HepG2 (cell line): ENCODE data around the gene SMAP2. TPM values are rescaled to one million over a fixed set of nuclear protein-coding genes. Genes with fewer than 3 reads are reported as not detected.

Source experiments
- BORCS8-MEF2B ChIP-seq: sonication (generic); formaldehyde crosslinking; IDR thresholded peaks from 2 replicates; pipeline ENCODE4 v1.8.0; 2022; ENCODE audit warnings: mild to moderate bottlenecking, missing genetic modification reagents
- CREB3 ChIP-seq: sonication (generic); formaldehyde crosslinking; IDR thresholded peaks from 2 replicates; pipeline ENCODE4 v1.5.0; 2020; ENCODE audit warnings: missing genetic modification reagents
- ESRRA ChIP-seq: sonication (generic); formaldehyde crosslinking; IDR thresholded peaks from 2 replicates; pipeline ENCODE4 v1.5.1; 2020; ENCODE audit warnings: mild to moderate bottlenecking, low read depth, missing genetic modification reagents
- FIP1L1 ChIP-seq: fragments of 200-400 bp; formaldehyde crosslinking; IDR thresholded peaks from 2 replicates; pipeline ENCODE4 v1.6.1; 2018; ENCODE audit warnings: low read depth, mild to moderate bottlenecking, low read length, moderate library complexity, borderline replicate concordance; ENCODE audit not compliant: insufficient read depth
- FOXK2 ChIP-seq: fragments of 450-650 bp; IDR thresholded peaks from 2 replicates; pipeline ENCODE4 v1.6.1; 2016
- GLMP ChIP-seq: sonication (generic); formaldehyde crosslinking; IDR thresholded peaks from 2 replicates; pipeline ENCODE4 v1.9.0; 2021; ENCODE audit warnings: missing genetic modification reagents, mild to moderate bottlenecking, borderline replicate concordance
- KLF13 ChIP-seq: sonication (generic); formaldehyde crosslinking; IDR thresholded peaks from 2 replicates; pipeline ENCODE4 v1.4.0; 2020; ENCODE audit warnings: mild to moderate bottlenecking, missing genetic modification reagents
- KLF16 ChIP-seq, 2 experiments: sonication (generic) in 1 of 2; formaldehyde crosslinking in 1 of 2; IDR thresholded peaks; 2 replicates each; pipeline versions ENCODE4 v1.6.1 to v1.8.0; 2016 to 2023; ENCODE audit warnings: missing genetic modification reagents in 2 of 2, missing compliant biosample characterization in 1 of 2
- NFE2L2 ChIP-seq: fragments of 150-350 bp; IDR thresholded peaks from 2 replicates; pipeline ENCODE4 v1.6.1; 2014; ENCODE audit warnings: low read length
- NR1H2 ChIP-seq: sonication (generic); formaldehyde crosslinking; IDR thresholded peaks from 2 replicates; pipeline ENCODE4 v1.8.1; 2022; ENCODE audit warnings: low read depth, missing genetic modification reagents, borderline replicate concordance
- PHF21A ChIP-seq: sonication (generic); formaldehyde crosslinking; IDR thresholded peaks from 2 replicates; pipeline ENCODE4 v1.5.0; 2020; ENCODE audit warnings: mild to moderate bottlenecking, missing genetic modification reagents
- SNAI1 ChIP-seq: sonication (generic); formaldehyde crosslinking; IDR thresholded peaks from 2 replicates; pipeline ENCODE4 v1.5.0; 2020; ENCODE audit warnings: mild to moderate bottlenecking, missing genetic modification reagents, borderline replicate concordance
- SNRNP70 ChIP-seq: fragments of 200-400 bp; formaldehyde crosslinking; IDR thresholded peaks from 2 replicates; pipeline ENCODE4 v1.6.1; 2017; ENCODE audit warnings: mild to moderate bottlenecking, low read depth, low read length, moderate library complexity
- SP1 ChIP-seq, 2 experiments: fragments of 450-650 bp in 1 of 2; sonication (generic) in 1 of 2; formaldehyde crosslinking in 1 of 2; IDR thresholded peaks; 2 replicates each; pipeline versions ENCODE4 v1.4.0 to v1.6.1; 2016 to 2020; ENCODE audit warnings: missing genetic modification reagents in 1 of 2
- THAP7 ChIP-seq: sonication (generic); formaldehyde crosslinking; IDR thresholded peaks from 2 replicates; pipeline ENCODE4 v1.8.1; 2023; ENCODE audit warnings: mild to moderate bottlenecking, missing genetic modification reagents
- ZNF124 ChIP-seq: sonication (generic); formaldehyde crosslinking; IDR thresholded peaks from 2 replicates; pipeline ENCODE4 v1.4.0; 2020; ENCODE audit warnings: missing genetic modification reagents
- ZNF503 ChIP-seq: sonication (generic); formaldehyde crosslinking; IDR thresholded peaks from 2 replicates; pipeline ENCODE4 v1.4.0; 2020; ENCODE audit warnings: missing genetic modification reagents
- ZNF543 ChIP-seq: sonication (generic); formaldehyde crosslinking; IDR thresholded peaks from 2 replicates; pipeline ENCODE4 v1.4.0; 2020; ENCODE audit warnings: mild to moderate bottlenecking, missing genetic modification reagents
- ZNF549 ChIP-seq: sonication (generic); formaldehyde crosslinking; IDR thresholded peaks from 2 replicates; pipeline ENCODE4 v1.5.0; 2020; ENCODE audit warnings: missing genetic modification reagents
- ZNF552 ChIP-seq: sonication (generic); formaldehyde crosslinking; IDR thresholded peaks from 2 replicates; pipeline ENCODE4 v1.9.0; 2022; ENCODE audit warnings: missing genetic modification reagents, mild to moderate bottlenecking, borderline replicate concordance
- ZNF567 ChIP-seq: sonication (generic); formaldehyde crosslinking; IDR thresholded peaks from 2 replicates; pipeline ENCODE4 v1.8.1; 2023; ENCODE audit warnings: mild to moderate bottlenecking, missing genetic modification reagents, borderline replicate concordance
- ZNF839 ChIP-seq: sonication (generic); formaldehyde crosslinking; IDR thresholded peaks from 2 replicates; pipeline ENCODE4 v1.4.0; 2020; ENCODE audit warnings: missing genetic modification reagents, mild to moderate bottlenecking, borderline replicate concordance
- ZXDC ChIP-seq: sonication (generic); formaldehyde crosslinking; IDR thresholded peaks from 2 replicates; pipeline ENCODE4 v1.5.0; 2020; ENCODE audit warnings: mild to moderate bottlenecking, missing genetic modification reagents
- polyA plus RNA-seq, 8 experiments: library from polyadenylated mRNA; depleted of rRNA in 3 of 8; stranded (reverse) in 7 of 8; unstranded in 1 of 8; fragments of >200 nt; fragmentation: Illumina TruSeq in 4 of 8; extraction: Trizol in 4 of 8; gene quantifications; 2 replicates each; pipeline versions ENCODE4 v1.2.1 to v1.2.3, GENCODE V29; 2011 to 2016; ENCODE audit warnings: low read depth in 4 of 8, missing spikeins in 1 of 8, mixed read lengths in 1 of 8; ENCODE audit not compliant: insufficient read depth in 1 of 8
- total RNA-seq, 5 experiments: library from RNA; depleted of rRNA; stranded (reverse); fragments of >200 nt; fragmentation: Illumina TruSeq; extraction: Trizol; gene quantifications; 2 replicates each; pipeline ENCODE4 v1.2.3, GENCODE V29; 2016; ENCODE audit warnings: low read depth in 1 of 5

Gene SMAP2
- total and polyA plus RNA-seq, 2 of the 13 experiments (the other 11 are each of a cell fraction or from before 2014, with no cell fraction given), result 19.0 to 22.3 TPM

- TF ChIP-seq ZXDC (CRISPR knock-in tag) (no peak), FOXK2 (peak; percentile 54; the same call in 1 of the 2 replicates), ESRRA (CRISPR knock-in tag) (no peak), KLF16 (CRISPR knock-in tag; IDR thresholded peaks at IDR 0.05) (peak in 1 of 2 experiments; percentile 81; a peak in 1 of 4 replicates), ZNF552 (no peak), ZNF124 (CRISPR knock-in tag) (no peak; the same call in 1 of the 2 replicates), ZNF567 (no peak), SNAI1 (CRISPR knock-in tag) (no peak), FIP1L1 (no peak), KLF13 (no peak), BORCS8-MEF2B (CRISPR knock-in tag) (no peak), CREB3 (CRISPR knock-in tag) (no peak), ZNF503 (CRISPR knock-in tag) (0 out of 2 replicates have a peak, but pooled peaks have one; percentile 33), PHF21A (peak; percentile 87), ZNF549 (CRISPR knock-in tag) (no peak), NFE2L2 (no peak), SP1 (IDR thresholded peaks at IDR 0.05) (no peak), SP1 (CRISPR knock-in tag; IDR thresholded peaks at IDR 0.05) (no peak), GLMP (no peak), NR1H2 (no peak), ZNF839 (CRISPR knock-in tag) (no peak), SNRNP70 (no peak), ZNF543 (CRISPR knock-in tag) (0 out of 2 replicates have a peak, but pooled peaks have one; percentile 53), THAP7 (CRISPR knock-in tag) (no peak)
Measured at GRCh38 chr1:40389871-40390560, 16.5 kb downstream of the SMAP2 start (continued).
